HG02852 (cell line): Measurements from ENCODE around the gene RAB3C.
"Not testable (repeated sequence)": the region's sequence is repeated elsewhere in the genome, so short reads cannot be mapped to it uniquely, and the experiment has no call there.

Experiments used
- ATAC-seq: cut with Tn5 transposase; IDR thresholded peaks from one replicate; pipeline ENCODE4 v1.9.1; 2021; ENCODE audit warnings: mild to moderate bottlenecking, moderate library complexity; ENCODE audit not compliant: unreplicated experiment

RAB3C gene

GRCh38 chr5:58674070-58674469 lies 91.2 kb downstream of the RAB3C start:
- no peak for ATAC-seq

DNA sequence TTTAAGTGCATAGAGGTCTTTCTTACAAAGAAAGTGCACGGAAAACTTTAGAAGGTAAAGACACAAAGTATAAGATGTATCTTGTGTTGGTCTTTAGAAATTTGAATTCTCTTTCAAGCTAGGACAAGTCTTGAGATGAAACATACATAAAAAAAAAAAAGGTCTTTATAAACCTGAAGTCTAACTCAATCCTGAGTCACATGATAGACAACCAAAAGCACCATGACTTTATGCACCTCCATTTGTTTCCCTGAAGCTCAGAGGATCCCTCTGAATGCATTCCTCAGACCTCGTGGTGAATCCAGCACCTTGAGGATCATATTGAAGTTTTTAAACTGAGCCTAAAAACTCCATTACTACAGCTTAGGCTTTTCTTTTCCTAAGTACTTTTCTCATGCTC lies 91.8 kb downstream of the RAB3C start:
- ATAC-seq = no peak

- no peak for ATAC-seq
Measured at GRCh38 chr5:58675341-58675740, 92.5 kb downstream of the RAB3C start.

DNA sequence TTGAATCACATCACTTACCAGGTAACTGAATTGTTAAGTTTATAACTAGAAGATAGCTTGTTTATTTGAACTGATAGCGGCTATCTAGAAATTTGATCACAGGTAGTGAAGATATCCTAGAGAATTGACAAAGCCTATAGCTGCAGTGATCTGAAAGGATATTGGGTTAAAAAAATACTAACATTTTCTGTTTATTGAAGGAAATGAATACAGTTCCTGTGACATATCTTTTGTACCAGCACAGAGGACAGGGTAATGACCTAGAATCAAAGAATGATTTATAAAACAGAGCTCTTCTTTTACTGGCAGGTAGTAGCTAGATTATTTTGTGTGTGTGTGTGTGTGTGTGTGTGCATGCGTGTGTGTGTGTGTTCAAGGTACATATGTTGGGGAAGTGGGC lies 94.8 kb downstream of the RAB3C start:
- no peak for ATAC-seq

GRCh38 chr5:58680503-58680902 lies 97.6 kb downstream of the RAB3C start:
- no peak for ATAC-seq

DNA sequence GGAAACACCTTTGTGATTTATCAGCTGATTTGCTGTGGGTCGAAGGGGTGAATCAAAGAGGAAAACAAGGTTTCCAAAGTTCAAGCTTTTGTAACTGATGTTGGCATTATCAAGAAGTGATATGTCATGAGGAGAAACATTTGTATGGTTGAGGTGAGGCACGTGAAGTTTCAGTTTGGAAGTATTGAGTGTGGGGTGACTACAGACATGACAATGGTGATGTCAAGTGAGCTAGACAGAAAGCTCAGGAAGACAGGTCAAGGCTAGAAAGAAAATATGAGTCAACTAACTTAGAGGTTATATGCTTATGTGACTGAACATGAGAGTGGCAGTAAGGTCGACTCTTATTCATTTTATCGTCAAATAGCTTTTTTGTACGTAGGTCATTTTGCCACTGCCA lies 99.1 kb downstream of the RAB3C start:
- ATAC-seq = no peak

DNA sequence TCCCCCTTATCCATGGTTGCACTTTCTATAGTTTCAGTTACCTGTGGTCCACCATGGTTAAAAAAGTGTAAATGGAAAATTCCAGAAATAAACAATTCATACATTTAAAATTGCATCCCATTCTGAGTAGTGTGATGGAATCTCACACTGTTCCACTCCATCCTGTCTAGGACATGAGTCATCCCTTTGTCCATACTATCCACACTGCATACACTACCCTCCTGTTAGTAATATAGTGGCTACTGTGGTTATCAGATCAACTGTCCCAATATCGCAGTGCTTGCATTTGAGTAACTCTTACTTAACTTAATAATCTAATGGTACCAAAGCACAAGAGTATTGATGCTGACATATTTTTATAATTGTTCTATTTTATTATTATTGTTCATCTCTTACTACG lies 100.7 kb downstream of the RAB3C start:
- ATAC-seq = no peak

GRCh38 chr5:58687079-58687478 lies 104.2 kb downstream of the RAB3C start:
- no peak for ATAC-seq

DNA sequence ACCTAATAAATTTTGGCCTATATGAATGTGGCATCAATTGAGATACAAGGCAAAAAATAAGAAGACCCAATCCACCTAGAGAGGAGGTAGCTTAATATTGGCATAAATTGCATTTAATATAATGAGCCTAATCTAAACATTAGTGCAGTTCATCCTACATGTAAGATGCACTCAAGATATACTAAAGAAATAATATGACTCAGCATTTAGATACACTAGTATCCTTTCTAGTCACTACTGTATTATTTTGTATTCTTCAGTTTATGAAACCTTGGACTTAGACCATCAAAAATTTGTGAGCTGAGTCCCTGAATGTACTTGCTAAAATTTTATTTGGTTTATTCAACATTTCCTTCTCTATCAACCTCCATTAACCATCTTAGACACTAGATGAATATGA lies 104.7 kb downstream of the RAB3C start:
- ATAC-seq = no peak

GRCh38 chr5:58699088-58699761 lies 116.3 kb downstream of the RAB3C start:
- ATAC-seq = not testable (repeated sequence)

DNA sequence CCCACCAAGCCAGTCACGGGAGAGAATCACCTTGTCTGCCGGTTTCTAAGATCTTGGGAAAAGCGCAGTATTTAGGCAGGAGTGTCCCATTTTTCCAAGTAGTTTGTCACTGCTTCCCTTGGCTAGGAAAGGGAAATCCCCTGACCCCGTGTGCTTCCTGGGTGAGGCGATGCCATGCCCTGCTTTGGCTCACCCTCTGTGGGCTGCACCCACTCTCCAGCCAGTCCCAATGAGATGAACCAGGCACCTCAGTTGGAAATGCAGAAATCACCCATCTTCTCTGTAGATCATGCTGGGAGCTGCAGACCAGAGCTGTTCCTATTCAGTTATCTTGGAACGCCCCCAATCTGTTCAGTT lies 116.9 kb downstream of the RAB3C start:
- no peak for ATAC-seq

DNA sequence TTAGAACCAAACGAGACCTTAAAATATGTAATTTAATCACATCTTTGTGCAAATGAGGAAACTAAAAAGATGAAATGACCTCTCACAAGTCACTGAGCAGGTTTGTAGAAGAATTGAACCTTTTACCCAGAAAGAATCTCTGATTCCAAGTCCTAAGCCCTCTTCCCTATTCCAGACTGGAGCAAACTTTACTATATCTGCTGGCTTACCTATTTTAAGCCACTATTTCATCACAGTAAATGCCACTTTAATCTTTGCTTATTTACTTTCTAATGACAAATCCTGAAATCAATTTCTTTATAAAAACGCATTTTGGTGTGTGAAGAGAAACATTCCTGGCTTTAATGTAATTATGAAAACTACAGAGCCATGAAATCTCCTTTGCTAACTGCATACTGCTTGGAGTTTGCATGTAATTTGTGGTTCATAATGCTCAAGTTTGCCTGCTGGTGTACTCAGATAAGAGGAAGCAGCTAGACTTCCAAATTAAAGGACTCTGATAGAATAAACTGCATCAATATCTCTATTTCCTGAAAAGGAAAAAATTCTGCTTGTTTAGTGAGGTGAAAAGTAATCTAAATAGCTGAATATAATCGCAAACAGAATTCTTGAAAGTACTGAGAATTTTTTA lies 121.2 kb downstream of the RAB3C start:
- ATAC-seq = no peak

GRCh38 chr5:58706736-58707135 lies 123.9 kb downstream of the RAB3C start:
- ATAC-seq = no peak

DNA sequence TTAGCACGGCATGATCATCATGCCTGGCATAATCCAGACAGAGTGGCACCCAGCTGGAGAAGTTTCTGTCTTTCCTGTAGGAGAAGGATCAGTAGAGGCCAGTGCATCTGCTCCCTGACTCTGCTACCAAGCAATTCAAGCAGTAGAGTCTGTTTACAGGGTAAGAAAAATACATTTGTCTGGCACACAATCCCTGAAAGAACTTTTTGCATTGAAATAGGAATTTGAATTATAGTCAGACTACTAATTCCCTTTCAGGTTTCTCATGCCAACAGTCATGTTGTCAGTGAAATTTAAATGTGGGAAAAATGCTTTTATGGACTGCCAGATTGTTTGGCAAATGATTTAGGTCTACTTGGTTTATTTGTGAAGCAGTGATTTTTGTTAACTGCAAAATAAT lies 125.6 kb downstream of the RAB3C start:
- ATAC-seq = no peak

GRCh38 chr5:58710425-58710824 lies 127.5 kb downstream of the RAB3C start:
- ATAC-seq = not testable (repeated sequence)

DNA sequence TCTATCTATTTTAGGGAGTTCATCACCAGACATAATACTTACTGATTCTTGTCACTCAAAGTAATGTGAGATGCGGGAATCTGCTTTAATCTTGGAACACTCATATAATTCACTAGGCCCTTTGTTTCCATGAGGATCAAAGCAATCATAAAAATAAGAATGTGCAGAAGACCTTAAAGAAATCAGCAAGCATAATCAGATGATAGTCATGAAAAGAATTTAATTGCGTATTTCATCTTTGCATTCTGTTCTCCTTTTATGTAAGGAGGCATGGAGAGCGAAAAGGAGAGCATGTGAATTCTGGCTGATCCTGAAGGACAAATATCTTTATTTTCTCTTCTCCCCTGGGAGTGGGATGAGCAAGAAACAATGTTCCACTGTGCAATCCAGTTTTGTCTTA lies 128.0 kb downstream of the RAB3C start:
- no peak for ATAC-seq

- ATAC-seq = no peak
Measured at GRCh38 chr5:58711965-58712364, 129.1 kb downstream of the RAB3C start.

DNA sequence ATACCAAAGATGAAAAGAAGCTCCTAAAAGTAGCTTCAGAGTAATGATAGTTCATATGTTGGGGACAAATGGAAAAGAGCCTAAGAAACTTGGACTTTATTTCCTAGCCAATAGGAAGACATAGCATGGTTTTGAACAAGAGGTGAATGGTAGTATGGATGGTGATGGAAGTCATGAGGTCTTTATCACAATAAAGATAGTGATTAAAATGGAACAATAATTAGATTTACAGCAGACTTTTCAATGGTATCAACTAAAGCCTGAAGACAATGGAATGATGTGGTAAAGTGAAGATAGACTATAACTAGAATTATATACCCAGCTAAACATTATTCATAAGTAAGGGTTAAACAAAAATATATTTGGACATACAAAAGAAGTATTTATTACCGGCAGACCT lies 131.2 kb downstream of the RAB3C start:
- no peak for ATAC-seq

DNA sequence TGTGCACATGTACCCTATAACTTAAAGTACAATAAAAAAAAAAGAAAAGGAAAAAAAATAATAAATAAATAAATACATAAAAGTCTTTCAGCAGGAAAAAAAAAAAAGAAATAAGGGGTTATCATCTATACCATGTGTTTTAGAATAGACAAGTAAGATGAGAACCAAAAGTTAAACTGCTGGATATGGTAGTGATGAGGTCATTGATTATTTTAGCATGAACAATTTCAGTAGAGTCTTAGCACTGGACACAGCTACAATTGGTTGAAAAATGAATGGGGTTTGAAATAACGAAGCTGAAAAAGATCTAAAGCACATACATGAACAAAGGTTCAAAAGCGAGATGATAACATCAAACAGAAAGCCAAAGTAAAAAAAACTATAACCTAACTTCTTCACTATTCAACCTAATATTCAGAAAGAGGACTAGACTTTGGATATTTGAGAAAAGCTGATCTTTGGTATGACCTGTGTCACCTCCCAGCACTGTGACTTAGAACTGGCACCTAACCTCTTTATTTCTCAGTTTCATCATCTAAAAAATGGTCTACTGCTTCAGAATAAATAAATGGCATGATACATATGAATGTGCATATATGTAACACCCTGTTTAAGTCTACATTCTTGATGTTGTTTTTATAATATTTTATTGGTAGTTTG lies 133.3 kb downstream of the RAB3C start:
- ATAC-seq = no peak

DNA sequence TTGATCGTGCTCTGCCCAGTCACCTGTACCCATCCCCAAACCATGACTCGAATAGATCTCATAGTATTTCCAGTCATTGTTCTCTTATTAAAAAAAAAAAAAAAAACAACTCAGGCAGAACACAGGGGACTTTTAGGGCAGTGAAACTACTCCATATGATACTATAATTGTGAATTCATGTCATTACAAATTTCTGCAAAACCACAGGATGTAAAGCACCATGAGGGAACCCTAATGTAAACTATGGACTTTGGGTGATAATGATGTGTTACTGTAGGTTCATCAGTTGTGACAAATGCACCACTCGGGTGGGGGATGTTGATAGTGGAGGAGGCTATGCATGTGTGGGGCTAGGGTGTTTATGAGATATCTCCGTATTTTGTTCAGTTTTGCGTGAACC lies 133.8 kb downstream of the RAB3C start:
- ATAC-seq = no peak

DNA sequence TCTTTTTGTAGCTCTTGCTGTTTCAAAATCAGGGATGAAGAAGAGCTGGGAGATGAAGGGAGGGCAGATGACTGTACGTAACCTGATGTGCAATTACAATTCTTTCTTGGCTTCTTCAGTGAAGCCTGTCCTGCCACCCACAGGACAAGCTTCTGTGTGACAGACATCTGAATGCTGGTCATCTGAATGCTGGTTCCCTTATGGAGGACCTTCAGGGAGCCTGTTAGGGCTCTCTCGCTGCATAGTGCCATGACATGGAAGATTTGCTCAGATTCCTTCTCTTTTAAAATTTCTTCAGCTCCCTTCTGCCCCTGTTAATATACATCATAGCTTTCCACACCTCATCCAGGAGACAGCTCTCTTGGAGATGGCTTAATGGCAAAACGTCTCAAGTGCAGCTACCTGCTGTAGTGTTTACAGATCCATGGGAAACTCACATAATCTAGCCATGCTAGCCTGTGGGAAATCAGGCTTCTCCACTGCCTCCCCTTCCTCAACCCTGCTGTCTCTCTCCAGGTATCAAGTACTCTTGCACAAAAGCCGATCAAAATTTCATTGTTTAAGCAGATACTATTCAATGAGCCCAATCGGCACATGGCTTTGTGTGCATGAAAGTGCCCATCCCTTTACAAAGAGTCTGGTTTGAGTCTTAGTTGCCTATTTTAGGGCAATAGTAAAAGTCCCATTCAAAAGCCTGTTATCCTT lies 134.6 kb downstream of the RAB3C start:
- no peak for ATAC-seq
